ENCODE results near the gene LCN10. TPM values are rescaled to one million over a fixed set of nuclear protein-coding genes. Genes with fewer than 3 reads are reported as not detected.
A peak's percentile ranks its signal among the peaks of the same experiment; 100 is the strongest.

Gene LCN10
- total and polyA plus RNA-seq, 9 of the 15 experiments (the other 6 are each of a cell fraction or from before 2014, with no cell fraction given): 0.10 to 0.21 (median 0.14) TPM; not detected in 6

DNA sequence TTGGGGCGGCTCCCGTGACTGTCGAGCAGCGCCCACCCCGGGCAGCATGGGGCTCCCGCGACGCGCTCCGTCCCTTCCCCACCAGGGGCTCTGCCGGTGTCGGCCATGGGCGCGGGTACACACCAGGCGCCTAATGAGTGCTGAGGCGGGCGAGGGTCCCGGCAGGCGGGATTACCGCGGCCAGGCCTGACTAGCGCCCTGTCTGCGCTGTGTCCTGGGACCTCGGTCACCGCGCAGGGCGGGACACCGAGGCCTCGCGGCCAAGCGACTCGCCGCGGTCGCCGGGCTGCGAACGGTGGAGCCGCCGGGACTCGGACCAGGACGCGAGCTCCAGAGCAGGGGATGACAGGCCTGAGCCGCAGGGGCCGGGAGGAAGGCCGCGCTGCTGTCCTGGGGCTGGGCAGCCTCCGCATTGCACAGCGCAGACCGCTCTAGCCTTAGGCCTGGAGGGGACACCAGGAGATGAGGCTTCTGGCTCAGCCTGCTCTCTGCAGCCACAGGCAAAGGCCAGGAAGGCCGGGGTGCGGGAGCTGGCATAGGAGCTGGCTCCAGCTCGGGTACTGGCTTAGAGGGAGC lies 14.1 kb downstream of the LCN10 start (continued):
- TF ChIP-seq, protein P1, sequence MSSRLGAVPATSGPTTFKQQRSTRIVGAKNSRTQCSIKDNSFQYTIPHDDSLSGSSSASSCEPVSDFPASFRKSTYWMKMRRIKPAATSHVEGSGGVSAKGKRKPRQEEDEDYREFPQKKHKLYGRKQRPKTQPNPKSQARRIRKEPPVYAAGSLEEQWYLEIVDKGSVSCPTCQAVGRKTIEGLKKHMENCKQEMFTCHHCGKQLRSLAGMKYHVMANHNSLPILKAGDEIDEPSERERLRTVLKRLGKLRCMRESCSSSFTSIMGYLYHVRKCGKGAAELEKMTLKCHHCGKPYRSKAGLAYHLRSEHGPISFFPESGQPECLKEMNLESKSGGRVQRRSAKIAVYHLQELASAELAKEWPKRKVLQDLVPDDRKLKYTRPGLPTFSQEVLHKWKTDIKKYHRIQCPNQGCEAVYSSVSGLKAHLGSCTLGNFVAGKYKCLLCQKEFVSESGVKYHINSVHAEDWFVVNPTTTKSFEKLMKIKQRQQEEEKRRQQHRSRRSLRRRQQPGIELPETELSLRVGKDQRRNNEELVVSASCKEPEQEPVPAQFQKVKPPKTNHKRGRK (tag; IDR thresholded peaks at IDR 0.05): no peak
- TF ChIP-seq NRF1 (conservative IDR thresholded peaks at IDR 0.05 in 1 of 2, IDR thresholded peaks at IDR 0.05 in 1 of 2) (peak; percentile 22 to 36; a peak in 2 of 4 replicates), NR2C2 (CRISPR knock-in tag; IDR thresholded peaks at IDR 0.05) (no peak), NR2C2 (tag; IDR thresholded peaks at IDR 0.05) (no peak), ZNF644 (tag; IDR thresholded peaks at IDR 0.05; ENCODE audit: low read depth) (no peak), SUPT5H (IDR thresholded peaks at IDR 0.05) (no peak), ZNF561 (CRISPR knock-in tag; conservative IDR thresholded peaks at IDR 0.05) (no peak), FOXK1 (CRISPR knock-in tag; IDR thresholded peaks at IDR 0.05; ENCODE audit: borderline replicate concordance) (no peak), STAG1 (CRISPR knock-in tag; IDR thresholded peaks at IDR 0.05; ENCODE audit: borderline replicate concordance) (no peak), ZNF143 (CRISPR knock-in tag; IDR thresholded peaks at IDR 0.05) (no peak)
- TF ChIP-seq, protein P2, sequence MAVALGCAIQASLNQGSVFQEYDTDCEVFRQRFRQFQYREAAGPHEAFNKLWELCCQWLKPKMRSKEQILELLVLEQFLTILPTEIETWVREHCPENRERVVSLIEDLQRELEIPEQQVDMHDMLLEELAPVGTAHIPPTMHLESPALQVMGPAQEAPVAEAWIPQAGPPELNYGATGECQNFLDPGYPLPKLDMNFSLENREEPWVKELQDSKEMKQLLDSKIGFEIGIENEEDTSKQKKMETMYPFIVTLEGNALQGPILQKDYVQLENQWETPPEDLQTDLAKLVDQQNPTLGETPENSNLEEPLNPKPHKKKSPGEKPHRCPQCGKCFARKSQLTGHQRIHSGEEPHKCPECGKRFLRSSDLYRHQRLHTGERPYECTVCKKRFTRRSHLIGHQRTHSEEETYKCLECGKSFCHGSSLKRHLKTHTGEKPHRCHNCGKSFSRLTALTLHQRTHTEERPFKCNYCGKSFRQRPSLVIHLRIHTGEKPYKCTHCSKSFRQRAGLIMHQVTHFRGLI (CRISPR knock-in tag; IDR thresholded peaks at IDR 0.05): no peak
- TF ChIP-seq, protein P3, sequence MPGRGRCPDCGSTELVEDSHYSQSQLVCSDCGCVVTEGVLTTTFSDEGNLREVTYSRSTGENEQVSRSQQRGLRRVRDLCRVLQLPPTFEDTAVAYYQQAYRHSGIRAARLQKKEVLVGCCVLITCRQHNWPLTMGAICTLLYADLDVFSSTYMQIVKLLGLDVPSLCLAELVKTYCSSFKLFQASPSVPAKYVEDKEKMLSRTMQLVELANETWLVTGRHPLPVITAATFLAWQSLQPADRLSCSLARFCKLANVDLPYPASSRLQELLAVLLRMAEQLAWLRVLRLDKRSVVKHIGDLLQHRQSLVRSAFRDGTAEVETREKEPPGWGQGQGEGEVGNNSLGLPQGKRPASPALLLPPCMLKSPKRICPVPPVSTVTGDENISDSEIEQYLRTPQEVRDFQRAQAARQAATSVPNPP (IDR thresholded peaks at IDR 0.05; ENCODE audit: borderline replicate concordance, insufficient read depth, insufficient read length): no peak
- TF ChIP-seq, protein P4, sequence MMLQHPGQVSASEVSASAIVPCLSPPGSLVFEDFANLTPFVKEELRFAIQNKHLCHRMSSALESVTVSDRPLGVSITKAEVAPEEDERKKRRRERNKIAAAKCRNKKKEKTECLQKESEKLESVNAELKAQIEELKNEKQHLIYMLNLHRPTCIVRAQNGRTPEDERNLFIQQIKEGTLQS (IDR thresholded peaks at IDR 0.05): no peak
- TF ChIP-seq, protein P4 (CRISPR knock-in tag; conservative IDR thresholded peaks at IDR 0.05): no peak
- TF ChIP-seq, protein P5, sequence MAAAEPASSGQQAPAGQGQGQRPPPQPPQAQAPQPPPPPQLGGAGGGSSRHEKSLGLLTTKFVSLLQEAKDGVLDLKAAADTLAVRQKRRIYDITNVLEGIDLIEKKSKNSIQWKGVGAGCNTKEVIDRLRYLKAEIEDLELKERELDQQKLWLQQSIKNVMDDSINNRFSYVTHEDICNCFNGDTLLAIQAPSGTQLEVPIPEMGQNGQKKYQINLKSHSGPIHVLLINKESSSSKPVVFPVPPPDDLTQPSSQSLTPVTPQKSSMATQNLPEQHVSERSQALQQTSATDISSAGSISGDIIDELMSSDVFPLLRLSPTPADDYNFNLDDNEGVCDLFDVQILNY (CRISPR knock-in tag; IDR thresholded peaks at IDR 0.05): no peak
- TF ChIP-seq, protein P6, sequence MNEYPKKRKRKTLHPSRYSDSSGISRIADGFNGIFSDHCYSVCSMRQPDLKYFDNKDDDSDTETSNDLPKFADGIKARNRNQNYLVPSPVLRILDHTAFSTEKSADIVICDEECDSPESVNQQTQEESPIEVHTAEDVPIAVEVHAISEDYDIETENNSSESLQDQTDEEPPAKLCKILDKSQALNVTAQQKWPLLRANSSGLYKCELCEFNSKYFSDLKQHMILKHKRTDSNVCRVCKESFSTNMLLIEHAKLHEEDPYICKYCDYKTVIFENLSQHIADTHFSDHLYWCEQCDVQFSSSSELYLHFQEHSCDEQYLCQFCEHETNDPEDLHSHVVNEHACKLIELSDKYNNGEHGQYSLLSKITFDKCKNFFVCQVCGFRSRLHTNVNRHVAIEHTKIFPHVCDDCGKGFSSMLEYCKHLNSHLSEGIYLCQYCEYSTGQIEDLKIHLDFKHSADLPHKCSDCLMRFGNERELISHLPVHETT (CRISPR knock-in tag; conservative IDR thresholded peaks at IDR 0.05 in 1 of 2, IDR thresholded peaks at IDR 0.05 in 1 of 2): no peak; a peak in 1 of 4 replicates
- TF ChIP-seq, protein P7, sequence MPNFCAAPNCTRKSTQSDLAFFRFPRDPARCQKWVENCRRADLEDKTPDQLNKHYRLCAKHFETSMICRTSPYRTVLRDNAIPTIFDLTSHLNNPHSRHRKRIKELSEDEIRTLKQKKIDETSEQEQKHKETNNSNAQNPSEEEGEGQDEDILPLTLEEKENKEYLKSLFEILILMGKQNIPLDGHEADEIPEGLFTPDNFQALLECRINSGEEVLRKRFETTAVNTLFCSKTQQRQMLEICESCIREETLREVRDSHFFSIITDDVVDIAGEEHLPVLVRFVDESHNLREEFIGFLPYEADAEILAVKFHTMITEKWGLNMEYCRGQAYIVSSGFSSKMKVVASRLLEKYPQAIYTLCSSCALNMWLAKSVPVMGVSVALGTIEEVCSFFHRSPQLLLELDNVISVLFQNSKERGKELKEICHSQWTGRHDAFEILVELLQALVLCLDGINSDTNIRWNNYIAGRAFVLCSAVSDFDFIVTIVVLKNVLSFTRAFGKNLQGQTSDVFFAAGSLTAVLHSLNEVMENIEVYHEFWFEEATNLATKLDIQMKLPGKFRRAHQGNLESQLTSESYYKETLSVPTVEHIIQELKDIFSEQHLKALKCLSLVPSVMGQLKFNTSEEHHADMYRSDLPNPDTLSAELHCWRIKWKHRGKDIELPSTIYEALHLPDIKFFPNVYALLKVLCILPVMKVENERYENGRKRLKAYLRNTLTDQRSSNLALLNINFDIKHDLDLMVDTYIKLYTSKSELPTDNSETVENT (CRISPR knock-in tag; IDR thresholded peaks at IDR 0.05): no peak; the same call in 1 of the 2 replicates
